KBM-7 (cell line): ENCODE results near the gene RPS16.
A peak's percentile ranks its signal among the peaks of the same experiment; 100 is the strongest.
"Not testable (repeated sequence)": the region's sequence is repeated elsewhere in the genome, so short reads cannot be mapped to it uniquely, and the experiment has no call there.

Source experiments
- DNase-seq: peaks from one replicate; pipeline ENCODE4 v3.0.0-alpha.2; 2015
- in situ Hi-C: fragments of 300-500 bp; cut with MboI; formaldehyde crosslinking; loops from 2 replicates; pipeline ENCODE4 v1.14.3; 2020; ENCODE audit warnings: low sequenced_read_pairs, low pct_unique_long_range_greater_than_20kb, mixed read lengths

Gene RPS16

DNA sequence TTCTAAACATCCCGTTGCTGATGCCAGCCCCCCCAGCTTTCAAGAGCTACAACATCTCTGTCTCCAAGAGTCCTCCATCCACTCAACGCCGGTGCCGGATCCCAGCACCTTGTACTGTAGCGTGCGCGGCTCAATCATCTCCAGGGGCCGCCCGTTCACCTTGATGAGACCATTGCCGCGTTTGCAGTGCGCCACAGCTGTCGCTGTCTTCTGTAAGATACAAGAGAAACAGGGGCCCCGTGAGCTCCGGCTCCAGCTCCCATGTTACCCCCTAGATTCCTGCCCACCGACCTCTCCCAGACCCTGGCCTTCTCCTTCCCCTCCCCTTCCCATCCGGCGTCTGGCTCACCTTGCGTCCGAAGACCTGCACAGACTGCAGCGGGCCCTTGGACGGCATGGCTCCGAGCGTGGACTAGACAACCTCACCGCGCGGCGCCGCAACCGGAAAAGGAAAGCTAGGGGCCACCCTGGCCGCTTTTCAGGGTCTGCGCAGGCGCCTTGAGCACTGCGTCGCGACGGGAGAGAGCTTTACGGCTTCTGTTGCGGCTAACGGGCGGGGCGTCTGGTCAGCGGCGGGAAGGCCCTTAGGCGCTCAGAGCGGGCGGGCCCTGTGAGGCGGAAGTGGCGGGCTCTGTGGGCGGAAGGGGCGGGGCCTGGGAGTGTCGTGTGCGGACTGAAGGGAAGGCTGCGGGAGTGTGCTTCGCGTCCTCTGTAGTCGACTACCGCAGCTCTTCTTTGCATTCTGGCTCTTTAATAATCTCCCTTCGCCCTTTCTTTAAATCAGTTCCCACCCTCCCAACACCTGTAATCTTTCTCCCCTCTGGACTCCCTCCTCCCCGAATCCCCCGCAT, at the start of gene RPS16:
Gene RPS16 (minus strand): TSS at position 451 of the 851 bp plus-strand sequence. CDS start 54 bp downstream, at position 397.
- DNase-seq, result peak; percentile 98
- in situ Hi-C loops, result no loop called here

DNA sequence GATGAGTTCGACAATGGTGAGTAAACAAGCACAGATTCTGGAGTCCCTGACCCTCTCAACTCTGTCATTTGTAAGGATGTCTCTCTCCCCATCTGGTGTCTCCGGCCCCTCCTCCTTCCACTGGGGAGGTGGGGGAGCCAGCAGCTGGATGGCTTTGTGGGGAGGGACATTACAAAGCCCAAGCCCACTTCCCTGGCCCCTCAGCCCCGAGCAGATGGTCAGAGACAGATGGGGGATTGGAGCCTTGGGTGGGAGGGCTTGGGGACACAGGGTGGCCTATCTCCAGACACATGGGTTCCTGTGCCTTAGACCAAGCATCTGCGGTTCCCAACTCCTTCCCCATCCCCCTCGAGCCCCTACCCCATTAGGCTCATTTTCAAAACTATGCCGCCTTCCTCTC, 47.4 kb upstream of the RPS16 start:
- DNase-seq, result no peak
- in situ Hi-C loops, result no loop called here

DNA sequence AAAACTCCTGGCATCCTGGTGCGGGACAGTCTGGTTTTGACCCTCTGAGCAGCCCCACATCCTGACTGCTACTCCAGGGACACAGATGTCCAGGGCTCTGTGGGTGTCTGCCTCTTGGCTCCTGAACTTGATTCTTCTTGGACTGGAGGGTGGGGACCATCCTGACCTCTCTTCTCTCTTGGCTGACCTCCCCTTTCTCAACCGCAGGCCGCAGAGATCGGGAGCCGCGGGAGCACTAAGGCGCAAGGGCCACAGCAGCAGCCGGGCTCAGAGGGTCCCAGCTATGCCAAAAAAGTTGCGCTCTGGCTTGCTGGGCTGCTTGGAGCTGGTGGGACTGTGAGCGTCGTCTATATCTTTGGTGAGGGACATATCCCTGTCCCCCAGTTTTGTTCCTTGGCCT, 45.9 kb upstream of the RPS16 start:
- in situ Hi-C loops, result no loop called here
- DNase-seq, result no peak

DNA sequence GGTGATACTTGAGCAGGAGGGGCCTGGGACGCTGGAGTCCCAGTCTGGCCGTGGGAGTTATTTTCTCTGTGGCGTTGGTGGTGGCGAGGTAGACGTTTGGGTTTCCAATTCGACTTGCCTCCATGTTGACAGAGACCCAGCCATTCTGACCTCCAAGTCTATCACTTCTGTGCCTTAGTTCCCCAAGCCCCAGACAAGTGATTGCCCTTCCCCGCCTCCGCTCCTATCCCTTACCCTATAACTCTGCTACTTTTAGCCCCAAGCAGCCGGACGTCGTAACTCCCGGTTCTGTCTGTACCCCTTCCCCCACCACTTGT, 45.4 kb upstream of the RPS16 start:
- in situ Hi-C loops, result no loop called here
- no peak for DNase-seq

- peak; percentile 96 for DNase-seq
- in situ Hi-C loops, result no loop called here
These were observed 44.8 kb upstream of the RPS16 start, which contains the start of gene TIMM50 for GRCh38 chr19:39480337-39481228. TIMM50 (plus strand) TSS chr19:39480838; CDS start chr19:39480854, 16 bp downstream.

DNA sequence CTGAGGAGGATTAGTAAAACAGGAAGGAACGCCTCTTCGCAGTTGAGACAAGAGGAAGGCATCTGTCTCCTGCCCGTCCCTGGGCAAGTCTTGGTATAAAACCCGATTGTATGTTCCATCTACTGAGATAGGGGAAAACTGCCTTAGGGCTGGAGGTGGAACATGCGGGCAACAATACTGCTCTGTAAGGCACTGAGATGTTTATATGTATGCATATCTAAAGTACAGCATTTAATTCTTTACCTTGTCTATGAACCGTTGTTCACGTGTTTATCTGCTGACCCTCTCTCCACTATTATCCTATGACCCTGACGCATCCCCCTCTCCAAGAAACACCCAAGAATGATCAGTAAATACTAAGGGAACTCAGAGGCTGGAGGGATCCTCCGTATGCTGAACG, 44.2 kb upstream of the RPS16 start:
- DNase-seq, result peak; percentile 32
- in situ Hi-C loops, result no loop called here

GRCh38 chr19:39479319-39479801, 43.6 kb upstream of the RPS16 start:
- in situ Hi-C loops, DNase-seq: not testable (repeated sequence)

GRCh38 chr19:39475748-39476147, 40.0 kb upstream of the RPS16 start:
- in situ Hi-C loops, result no loop called here
- DNase-seq, result no peak

DNA sequence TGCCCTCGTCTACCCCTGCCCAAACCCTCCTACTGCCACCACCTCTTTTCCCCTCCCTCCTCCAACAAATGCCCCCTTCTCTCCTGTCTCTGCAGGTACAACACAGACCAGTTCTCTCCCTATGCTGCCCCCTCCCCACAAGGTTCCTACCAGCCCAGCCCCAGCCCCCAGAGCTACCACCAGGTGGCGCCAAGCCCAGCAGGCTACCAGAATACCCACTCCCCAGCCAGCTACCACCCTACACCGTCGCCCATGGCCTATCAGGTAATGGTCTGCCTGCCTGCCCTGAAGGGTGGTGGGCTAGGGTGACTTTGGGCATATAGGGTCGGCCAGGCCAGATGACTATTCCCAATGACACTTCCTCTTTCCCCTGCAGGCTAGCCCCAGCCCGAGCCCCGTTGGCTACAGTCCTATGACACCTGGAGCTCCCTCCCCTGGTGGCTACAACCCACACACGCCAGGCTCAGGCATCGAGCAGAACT, 38.4 kb upstream of the RPS16 start:
- in situ Hi-C loops, result no loop called here
- peak; percentile 43 for DNase-seq

- in situ Hi-C loops, result no loop called here
- no peak for DNase-seq
These were observed 37.8 kb upstream of the RPS16 start for GRCh38 chr19:39473443-39473960.

- DNase-seq, result no peak
- in situ Hi-C loops, result no loop called here
These were observed 37.1 kb upstream of the RPS16 start for GRCh38 chr19:39472746-39473442.

DNA sequence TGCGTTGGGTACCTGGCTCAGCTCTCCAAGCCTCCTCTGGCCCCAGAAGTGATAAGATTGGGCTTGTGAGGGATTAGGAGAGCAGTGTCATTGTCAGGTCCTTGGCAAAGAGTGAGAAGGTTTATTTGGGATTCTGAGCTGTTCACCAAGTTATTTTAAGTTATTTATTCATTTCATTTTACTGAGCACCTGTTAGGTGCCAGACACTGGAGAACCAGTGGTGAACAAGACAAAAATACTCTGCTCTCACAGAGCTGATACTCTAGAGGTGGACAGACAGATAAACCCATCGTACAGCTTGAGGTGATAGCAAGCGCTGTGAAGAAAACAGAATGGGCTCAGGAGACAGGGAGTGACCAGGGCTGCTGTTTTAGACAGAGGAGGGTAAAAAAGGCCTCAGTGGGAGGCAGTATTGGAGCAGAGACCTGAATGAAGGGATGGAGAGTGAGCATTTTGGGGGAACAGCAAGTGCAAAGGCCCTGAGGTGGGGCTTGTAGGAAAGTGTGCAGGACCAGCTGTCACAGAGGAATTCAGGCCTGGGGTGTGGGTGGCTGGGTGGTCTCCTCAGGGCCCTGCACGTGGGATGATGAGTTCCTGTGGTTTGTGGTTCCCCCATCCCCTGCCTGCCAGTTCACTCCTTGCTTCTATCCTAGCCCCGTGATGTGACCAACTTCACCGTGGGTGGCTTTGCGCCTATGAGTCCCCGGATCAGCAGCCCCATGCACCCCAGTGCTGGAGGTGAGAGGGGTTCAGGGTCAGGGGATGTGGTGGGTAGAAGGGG, 36.2 kb upstream of the RPS16 start:
- DNase-seq, result no peak
- in situ Hi-C loops, result no loop called here

DNA sequence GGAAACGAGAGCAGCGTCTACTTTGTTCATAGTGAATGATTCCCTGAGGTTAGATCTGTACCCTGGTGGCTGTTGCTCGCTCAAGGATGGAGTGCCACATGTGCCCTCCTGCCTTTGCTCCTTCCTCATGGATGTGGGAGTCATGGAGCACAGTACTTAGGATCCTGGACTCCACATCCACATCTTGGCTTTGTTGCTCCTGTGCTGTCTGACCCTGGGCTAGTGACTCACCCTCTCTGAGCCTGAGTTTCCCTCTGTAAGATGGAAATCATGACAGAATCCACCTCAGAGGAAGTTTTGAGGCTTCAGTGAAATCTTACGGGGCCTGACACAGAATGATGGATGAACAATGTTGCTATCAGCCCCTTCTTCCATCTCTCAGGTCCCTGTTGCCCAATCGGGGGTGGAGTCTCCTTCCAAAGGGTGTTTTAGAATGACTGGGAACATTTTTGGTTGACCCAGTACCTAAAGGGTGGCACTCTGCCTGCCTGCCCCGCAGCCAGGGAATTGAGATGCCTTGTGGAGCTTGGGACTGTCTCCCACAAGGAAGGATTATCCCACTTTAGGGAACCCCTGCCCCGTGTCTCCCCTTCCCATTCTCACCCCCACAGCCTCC, 35.1 kb upstream of the RPS16 start:
- no peak for DNase-seq
- in situ Hi-C loops, result no loop called here

DNA sequence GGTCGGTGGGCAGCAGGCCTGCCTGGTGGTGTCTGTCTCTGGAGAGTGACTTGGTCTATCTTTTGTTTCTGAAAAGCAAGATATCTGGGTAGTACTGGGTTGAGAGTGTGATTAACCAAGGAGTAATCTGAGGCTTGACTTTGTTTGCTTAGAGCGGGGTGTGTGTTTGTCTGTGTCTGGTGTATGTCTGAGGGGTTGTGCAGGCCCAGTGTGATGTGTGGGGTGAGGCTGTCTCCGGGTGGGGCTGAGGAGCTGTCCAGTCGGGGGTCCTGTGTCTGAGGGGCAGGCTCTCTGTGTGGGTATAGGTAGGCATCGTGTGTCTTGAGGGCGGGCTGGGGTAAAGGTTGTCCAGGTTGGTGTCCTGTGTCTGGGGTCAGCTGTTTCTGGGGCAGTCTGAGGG, 33.8 kb upstream of the RPS16 start:
- DNase-seq, result no peak
- in situ Hi-C loops, result no loop called here

DNA sequence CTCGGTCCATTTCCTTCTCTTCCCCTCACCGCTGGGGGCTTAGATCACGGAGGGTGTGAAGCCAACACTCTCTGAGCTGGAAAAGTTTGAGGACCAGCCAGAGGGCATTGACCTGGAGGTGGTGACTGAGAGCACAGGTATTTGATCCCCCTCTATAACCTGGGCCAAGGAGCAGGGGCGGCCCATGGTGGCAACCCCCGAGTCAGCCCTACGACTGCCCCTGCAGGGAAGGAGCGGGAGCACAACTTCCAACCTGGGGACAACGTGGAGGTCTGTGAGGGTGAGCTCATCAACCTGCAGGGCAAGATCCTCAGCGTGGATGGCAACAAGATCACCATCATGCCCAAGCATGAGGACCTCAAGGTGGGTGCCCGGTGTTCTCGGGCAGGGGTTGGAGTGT, 33.3 kb upstream of the RPS16 start:
- in situ Hi-C loops, result no loop called here

GRCh38 chr19:39467941-39468340, 32.2 kb upstream of the RPS16 start:
- in situ Hi-C loops, result no loop called here
- DNase-seq, result no peak

More for the DNA sequence above, 33.3 kb upstream of the RPS16 start:
- DNase-seq, result no peak

DNA sequence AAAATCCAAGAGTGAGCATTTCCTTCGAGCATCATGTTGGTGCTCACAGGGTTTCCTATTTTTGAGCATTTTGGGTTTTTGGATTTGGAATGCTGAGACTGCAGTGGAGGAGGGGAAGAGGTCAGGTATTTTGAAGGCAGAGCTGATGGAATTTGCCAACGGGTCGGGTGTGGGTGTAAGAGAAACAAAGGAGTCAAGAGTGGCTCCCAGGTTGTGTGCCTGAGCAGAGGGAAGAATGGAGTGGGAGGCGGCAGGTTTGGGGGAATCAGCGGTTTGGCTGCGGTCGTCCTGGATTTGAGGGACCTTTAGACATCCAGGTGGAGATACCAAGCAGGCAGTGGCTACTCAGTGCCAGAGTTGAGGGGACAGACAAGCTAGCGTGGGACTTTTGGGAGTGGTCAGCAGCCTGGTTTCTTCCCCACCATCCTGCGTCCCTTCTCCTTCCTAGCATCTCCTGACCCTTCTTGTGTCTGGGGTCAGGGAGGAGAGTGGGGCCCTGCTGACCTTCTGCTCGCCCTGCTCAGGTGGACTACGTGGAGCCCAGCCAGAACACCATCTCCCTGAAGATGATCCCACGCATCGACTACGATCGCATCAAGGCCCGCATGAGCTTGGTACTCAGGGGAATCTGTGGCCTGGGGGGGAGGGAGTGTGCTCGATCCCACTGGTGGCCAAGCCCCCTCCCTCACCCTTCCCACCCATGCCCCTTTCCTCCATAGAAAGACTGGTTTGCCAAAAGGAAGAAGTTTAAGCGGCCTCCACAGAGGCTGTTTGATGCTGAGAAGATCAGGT, 30.4 kb upstream of the RPS16 start:
- no peak for DNase-seq
- in situ Hi-C loops, result no loop called here
